Measurements from ENCODE around the gene EDIL3. TPM values are rescaled to one million over a fixed set of nuclear protein-coding genes. Genes with fewer than 3 reads are reported as not detected.
"Not testable (repeated sequence)": the region's sequence is repeated elsewhere in the genome, so short reads cannot be mapped to it uniquely, and the experiment has no call there.

EDIL3 gene
- total RNA-seq, 1 experiment from 2014 or later, result 0.07 TPM

GRCh38 chr5:84332106-84332505 lies 52.6 kb downstream of the EDIL3 start:
- no peak for DNase-seq
- CTCF ChIA-PET, result interaction anchor here (1.0 kb wide), 1 partner anchor 11 kb away, joined by 3 read pairs; no protein-coding TSS in a partner anchor
- Mint-ChIP-seq H3K27ac (ENCODE audit: unreplicated experiment) (no peak overlapping the region), H3K9me3 (ENCODE audit: low read depth, unreplicated experiment) (peaks cover 3% of the 10 kb centered on the region), H3K27me3 (ENCODE audit: unreplicated experiment) (no peaks in the 10 kb centered on the region), H3K4me3 (ENCODE audit: low read depth, unreplicated experiment) (no peak overlapping the region), H3K36me3 (ENCODE audit: insufficient read depth, unreplicated experiment) (no peaks in the 10 kb centered on the region), H3K4me1 (ENCODE audit: low read depth, unreplicated experiment) (peaks cover 10% of the 10 kb centered on the region)
- no peak for TF ChIP-seq CTCF (IDR thresholded peaks at IDR 0.05; ENCODE audit: unreplicated experiment)
- no TSS peak for BruUV-seq (replicated peaks)
- intact Hi-C loops (cut with micrococcal nuclease; ENCODE audit: unreplicated experiment), result no loop called here

GRCh38 chr5:84327591-84327990 lies 57.1 kb downstream of the EDIL3 start:
- no peak for DNase-seq
- no peak for TF ChIP-seq CTCF (IDR thresholded peaks at IDR 0.05; ENCODE audit: unreplicated experiment)
- no TSS peak for BruUV-seq (replicated peaks)
- H3K9me3 Mint-ChIP-seq (ENCODE audit: low read depth, unreplicated experiment), result no peaks in the 10 kb centered on the region
- H3K4me1 Mint-ChIP-seq (ENCODE audit: low read depth, unreplicated experiment), result no peaks in the 10 kb centered on the region
- H3K4me3 Mint-ChIP-seq (ENCODE audit: low read depth, unreplicated experiment), result no peak overlapping the region
- no peaks in the 10 kb centered on the region for H3K36me3 Mint-ChIP-seq (ENCODE audit: insufficient read depth, unreplicated experiment)
- intact Hi-C loops (cut with micrococcal nuclease; ENCODE audit: unreplicated experiment), result no loop called here
- no peaks in the 10 kb centered on the region for H3K27me3 Mint-ChIP-seq (ENCODE audit: unreplicated experiment)
- H3K27ac Mint-ChIP-seq (ENCODE audit: unreplicated experiment), result no peak overlapping the region
- CTCF ChIA-PET, result no interaction called here

- CTCF ChIA-PET, result no interaction called here
- intact Hi-C loops (cut with micrococcal nuclease; ENCODE audit: unreplicated experiment), result no loop called here
- no peak overlapping the region for H3K27ac Mint-ChIP-seq (ENCODE audit: unreplicated experiment)
- H3K36me3 Mint-ChIP-seq (ENCODE audit: insufficient read depth, unreplicated experiment), result no peaks in the 10 kb centered on the region
- H3K27me3 Mint-ChIP-seq (ENCODE audit: unreplicated experiment), result no peaks in the 10 kb centered on the region
- peaks cover 3% of the 10 kb centered on the region for H3K9me3 Mint-ChIP-seq (ENCODE audit: low read depth, unreplicated experiment)
- H3K4me1 Mint-ChIP-seq (ENCODE audit: low read depth, unreplicated experiment), result no peaks in the 10 kb centered on the region
- H3K4me3 Mint-ChIP-seq (ENCODE audit: low read depth, unreplicated experiment), result no peak overlapping the region
- TF ChIP-seq CTCF (IDR thresholded peaks at IDR 0.05; ENCODE audit: unreplicated experiment), result no peak
- BruUV-seq (replicated peaks), result no TSS peak
- DNase-seq, result no peak
Measured at GRCh38 chr5:84322646-84323045, 62.0 kb downstream of the EDIL3 start.

- H3K27me3 Mint-ChIP-seq (ENCODE audit: unreplicated experiment); H3K4me1 Mint-ChIP-seq (ENCODE audit: low read depth, unreplicated experiment); BruUV-seq (replicated peaks); H3K4me3 Mint-ChIP-seq (ENCODE audit: low read depth, unreplicated experiment); H3K9me3 Mint-ChIP-seq (ENCODE audit: low read depth, unreplicated experiment); H3K36me3 Mint-ChIP-seq (ENCODE audit: insufficient read depth, unreplicated experiment); intact Hi-C loops (cut with micrococcal nuclease; ENCODE audit: unreplicated experiment); H3K27ac Mint-ChIP-seq (ENCODE audit: unreplicated experiment); DNase-seq: not testable (repeated sequence)
- CTCF ChIA-PET, result interaction anchor here (1.1 kb wide), 1 partner anchor 76 kb away, joined by 3 read pairs; no protein-coding TSS in a partner anchor
Measured at GRCh38 chr5:84317826-84318225, 66.9 kb downstream of the EDIL3 start.

GRCh38 chr5:84312280-84312679 lies 72.4 kb downstream of the EDIL3 start:
- H3K27me3 Mint-ChIP-seq (ENCODE audit: unreplicated experiment); H3K4me1 Mint-ChIP-seq (ENCODE audit: low read depth, unreplicated experiment); intact Hi-C loops (cut with micrococcal nuclease; ENCODE audit: unreplicated experiment); CTCF ChIA-PET; H3K4me3 Mint-ChIP-seq (ENCODE audit: low read depth, unreplicated experiment); H3K9me3 Mint-ChIP-seq (ENCODE audit: low read depth, unreplicated experiment); H3K27ac Mint-ChIP-seq (ENCODE audit: unreplicated experiment); BruUV-seq (replicated peaks); H3K36me3 Mint-ChIP-seq (ENCODE audit: insufficient read depth, unreplicated experiment); DNase-seq: not testable (repeated sequence)

GRCh38 chr5:84309850-84310249 lies 74.8 kb downstream of the EDIL3 start:
- intact Hi-C loops (cut with micrococcal nuclease; ENCODE audit: unreplicated experiment); H3K36me3 Mint-ChIP-seq (ENCODE audit: insufficient read depth, unreplicated experiment); DNase-seq; H3K9me3 Mint-ChIP-seq (ENCODE audit: low read depth, unreplicated experiment); BruUV-seq (replicated peaks); CTCF ChIA-PET; H3K4me1 Mint-ChIP-seq (ENCODE audit: low read depth, unreplicated experiment); H3K27ac Mint-ChIP-seq (ENCODE audit: unreplicated experiment); H3K4me3 Mint-ChIP-seq (ENCODE audit: low read depth, unreplicated experiment); H3K27me3 Mint-ChIP-seq (ENCODE audit: unreplicated experiment): not testable (repeated sequence)

Data from Calu3 (cell line).